ENCODE data around the gene DNM3. TPM values are rescaled to one million over a fixed set of nuclear protein-coding genes. Genes with fewer than 3 reads are reported as not detected.

Gene DNM3
- total and polyA plus RNA-seq, 5 donors from 2014 or later: 0.76 to 5.5 (median 1.6) TPM

DNA sequence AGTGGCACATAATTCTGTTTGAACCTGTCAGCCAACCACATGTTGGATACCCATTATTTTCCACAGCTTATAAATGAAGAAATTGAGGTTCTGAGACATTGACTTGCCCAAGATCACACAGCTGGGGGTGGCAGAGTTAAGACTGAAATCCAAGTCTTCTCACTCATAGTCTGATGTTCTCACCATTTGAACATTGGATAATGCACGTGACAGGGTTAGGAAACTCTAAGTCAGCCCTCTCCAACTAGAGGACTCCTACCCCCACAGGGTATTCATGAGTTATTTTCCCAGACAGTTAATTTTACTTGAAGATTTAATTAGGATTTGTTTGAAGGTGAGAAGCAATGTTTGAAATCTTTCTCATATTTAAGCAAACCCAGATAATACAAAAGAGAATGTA is 541.1 kb downstream of the DNM3 start:
- Mint-ChIP-seq H3K36me3 (no peaks in the 10 kb centered on the region), H3K27me3 (peaks cover 4% of the 10 kb centered on the region), H3K9me3 (no peaks in the 10 kb centered on the region), H3K4me1 (peaks cover 10 to 46% (median 28%) of the 10 kb centered on the region in 4 donors), H3K4me3 (no peak overlapping the region), H3K27ac (peak overlapping the region in 2 of 3 donors; percentile 56 to 60)
- Histone ChIP-seq H3K36me3 (ENCODE audit: control insufficient read depth, insufficient read depth, low read length) (no peaks in the 10 kb centered on the region), H3K27me3 (ENCODE audit: control insufficient read depth, insufficient read depth, low read length) (no peaks in the 10 kb centered on the region), H3K9me3 (ENCODE audit: control insufficient read depth in 2 of 2, low read length in 2 of 2) (no peaks in the 10 kb centered on the region), H3K4me1 (ENCODE audit: control insufficient read depth, insufficient read depth, low read length, poor library complexity, severe bottlenecking) (peaks cover 16% of the 10 kb centered on the region), H3K4me3 (ENCODE audit: low read depth, low read length) (no peak overlapping the region), H3K27ac (ENCODE audit: insufficient read depth, low read length, poor library complexity, severe bottlenecking) (no peak overlapping the region)
- ATAC-seq (ENCODE audit: low read depth in 2 of 2): no peak
- DNase-seq: no peak

- DNase-seq: no peak
- Mint-ChIP-seq H3K27ac (peak overlapping the region; percentile 41 to 82 (median 56)), H3K9me3 (no peaks in the 10 kb centered on the region), H3K36me3 (no peaks in the 10 kb centered on the region), H3K4me3 (peak overlapping the region in 1 of 4 donors; percentile 52), H3K27me3 (peaks cover 4% of the 10 kb centered on the region), H3K4me1 (peaks cover 10 to 46% (median 28%) of the 10 kb centered on the region in 4 donors)
- ATAC-seq (ENCODE audit: low read depth in 2 of 2): no peak
- H3K36me3 ChIP-seq (ENCODE audit: control insufficient read depth, insufficient read depth, low read length): no peaks in the 10 kb centered on the region
- H3K4me3 ChIP-seq (ENCODE audit: low read depth, low read length): no peak overlapping the region
- no peaks in the 10 kb centered on the region for H3K27me3 ChIP-seq (ENCODE audit: control insufficient read depth, insufficient read depth, low read length)
- H3K4me1 ChIP-seq (ENCODE audit: control insufficient read depth, insufficient read depth, low read length, poor library complexity, severe bottlenecking): peaks cover 16% of the 10 kb centered on the region
- H3K27ac ChIP-seq (ENCODE audit: insufficient read depth, low read length, poor library complexity, severe bottlenecking): no peak overlapping the region
- no peaks in the 10 kb centered on the region for H3K9me3 ChIP-seq (ENCODE audit: control insufficient read depth in 2 of 2, low read length in 2 of 2)
Observed at GRCh38 chr1:172382990-172383389, 541.7 kb downstream of the DNM3 start.

DNA sequence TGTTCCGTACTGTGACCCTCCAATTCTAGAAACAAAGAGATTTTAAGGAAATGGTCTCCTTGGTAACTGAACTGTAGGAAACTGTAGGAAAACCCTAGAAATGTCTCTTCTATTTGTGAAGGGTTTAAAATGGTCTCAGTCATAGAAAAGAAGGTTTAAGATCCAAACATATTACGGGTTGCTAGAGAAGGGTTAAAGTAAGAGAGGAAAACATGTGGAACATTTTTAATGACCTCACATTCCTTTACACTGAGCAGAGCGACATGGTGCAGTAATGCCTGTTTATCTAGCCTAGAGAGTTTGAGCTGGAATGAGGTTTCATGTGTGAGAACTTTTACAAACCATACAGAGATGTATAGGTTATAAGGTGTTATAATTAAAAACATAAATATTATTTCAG is 542.2 kb downstream of the DNM3 start:
- Histone ChIP-seq H3K4me3 (ENCODE audit: low read depth, low read length) (no peak overlapping the region), H3K27me3 (ENCODE audit: control insufficient read depth, insufficient read depth, low read length) (no peaks in the 10 kb centered on the region), H3K9me3 (ENCODE audit: control insufficient read depth in 2 of 2, low read length in 2 of 2) (no peaks in the 10 kb centered on the region), H3K27ac (ENCODE audit: insufficient read depth, low read length, poor library complexity, severe bottlenecking) (no peak overlapping the region), H3K4me1 (ENCODE audit: control insufficient read depth, insufficient read depth, low read length, poor library complexity, severe bottlenecking) (peaks cover 16% of the 10 kb centered on the region), H3K36me3 (ENCODE audit: control insufficient read depth, insufficient read depth, low read length) (no peaks in the 10 kb centered on the region)
- peak overlapping the region in 2 of 4 donors; percentile 21 to 52 for H3K4me3 Mint-ChIP-seq
- H3K9me3 Mint-ChIP-seq: no peaks in the 10 kb centered on the region
- H3K4me1 Mint-ChIP-seq: peaks cover 10 to 43% (median 27%) of the 10 kb centered on the region in 4 donors
- DNase-seq (no peak), ATAC-seq (ENCODE audit: low read depth in 2 of 2) (no peak)
- peak overlapping the region in 1 of 3 donors; percentile 82 for H3K27ac Mint-ChIP-seq
- peaks cover under 1% of the 10 kb centered on the region for H3K36me3 Mint-ChIP-seq
- H3K27me3 Mint-ChIP-seq: peaks cover 4% of the 10 kb centered on the region

DNA sequence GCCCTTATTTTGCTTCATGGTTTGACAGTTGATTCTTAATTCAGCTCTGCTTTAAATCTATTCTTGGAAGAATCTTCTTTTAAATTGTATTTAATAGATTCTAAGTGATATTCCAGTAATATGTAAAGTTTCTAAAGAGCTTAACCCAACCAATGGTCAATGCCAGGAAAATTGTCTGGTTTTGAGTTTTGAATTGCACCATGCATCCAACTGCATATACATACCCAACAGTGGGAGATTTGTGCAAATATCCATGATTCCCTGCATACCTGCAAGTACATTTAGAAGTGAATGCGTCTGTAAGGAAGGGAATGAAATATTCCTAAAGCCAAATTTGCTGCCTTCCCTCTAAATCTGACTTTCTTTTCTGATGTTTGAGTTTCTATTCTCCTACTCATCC is 543.4 kb downstream of the DNM3 start:
- ATAC-seq (ENCODE audit: low read depth in 2 of 2): no peak
- Mint-ChIP-seq H3K27me3 (peaks cover 4% of the 10 kb centered on the region), H3K27ac (no peak overlapping the region), H3K4me3 (peak overlapping the region in 1 of 4 donors; percentile 23), H3K9me3 (no peaks in the 10 kb centered on the region), H3K36me3 (peaks cover 4% of the 10 kb centered on the region), H3K4me1 (peaks cover 10 to 37% (median 24%) of the 10 kb centered on the region in 4 donors)
- Histone ChIP-seq H3K36me3 (ENCODE audit: control insufficient read depth, insufficient read depth, low read length) (no peaks in the 10 kb centered on the region), H3K9me3 (ENCODE audit: control insufficient read depth in 2 of 2, low read length in 2 of 2) (no peaks in the 10 kb centered on the region), H3K27ac (ENCODE audit: insufficient read depth, low read length, poor library complexity, severe bottlenecking) (no peak overlapping the region), H3K4me3 (ENCODE audit: low read depth, low read length) (no peak overlapping the region), H3K27me3 (ENCODE audit: control insufficient read depth, insufficient read depth, low read length) (no peaks in the 10 kb centered on the region), H3K4me1 (ENCODE audit: control insufficient read depth, insufficient read depth, low read length, poor library complexity, severe bottlenecking) (peaks cover 16% of the 10 kb centered on the region)
- no peak for DNase-seq

- no peak overlapping the region for H3K27ac Mint-ChIP-seq
- Histone ChIP-seq H3K27ac (ENCODE audit: insufficient read depth, low read length, poor library complexity, severe bottlenecking) (no peak overlapping the region), H3K4me1 (ENCODE audit: control insufficient read depth, insufficient read depth, low read length, poor library complexity, severe bottlenecking) (peaks cover 10% of the 10 kb centered on the region), H3K36me3 (ENCODE audit: control insufficient read depth, insufficient read depth, low read length) (no peaks in the 10 kb centered on the region), H3K9me3 (ENCODE audit: control insufficient read depth in 2 of 2, low read length in 2 of 2) (no peaks in the 10 kb centered on the region), H3K4me3 (ENCODE audit: low read depth, low read length) (no peak overlapping the region), H3K27me3 (ENCODE audit: control insufficient read depth, insufficient read depth, low read length) (no peaks in the 10 kb centered on the region)
- no peak overlapping the region for H3K4me3 Mint-ChIP-seq
- peaks cover 10% of the 10 kb centered on the region for H3K36me3 Mint-ChIP-seq
- ATAC-seq (ENCODE audit: low read depth in 2 of 2): no peak
- H3K9me3 Mint-ChIP-seq: no peaks in the 10 kb centered on the region
- H3K27me3 Mint-ChIP-seq: peaks cover 4% of the 10 kb centered on the region
- DNase-seq: no peak
- peaks cover 2 to 34% (median 18%) of the 10 kb centered on the region in 4 donors for H3K4me1 Mint-ChIP-seq
Observed at GRCh38 chr1:172386046-172386445, 544.7 kb downstream of the DNM3 start.

DNA sequence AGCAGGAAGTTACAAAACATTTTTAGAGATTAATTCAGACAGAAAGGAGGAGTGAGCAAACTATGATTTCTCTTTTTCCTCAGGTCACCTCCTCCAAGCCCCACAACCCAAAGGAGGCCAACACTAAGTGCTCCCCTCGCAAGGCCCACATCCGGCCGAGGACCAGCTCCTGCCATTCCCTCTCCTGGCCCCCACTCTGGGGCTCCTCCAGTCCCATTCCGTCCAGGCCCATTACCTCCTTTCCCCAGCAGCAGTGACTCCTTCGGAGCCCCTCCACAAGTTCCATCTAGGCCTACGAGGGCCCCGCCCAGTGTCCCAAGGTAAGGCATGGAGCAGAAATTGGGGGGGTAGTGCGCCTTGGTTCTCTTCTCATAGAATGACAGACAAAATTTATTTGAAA is 547.2 kb downstream of the DNM3 start:
- Mint-ChIP-seq H3K4me1 (peaks cover 0 to 38% (median 22%) of the 10 kb centered on the region in 4 donors), H3K4me3 (no peak overlapping the region), H3K36me3 (peaks cover 11% of the 10 kb centered on the region), H3K27me3 (peaks cover 6% of the 10 kb centered on the region), H3K27ac (peak overlapping the region in 1 of 3 donors; percentile 43), H3K9me3 (no peaks in the 10 kb centered on the region)
- no peaks in the 10 kb centered on the region for H3K27me3 ChIP-seq (ENCODE audit: control insufficient read depth, insufficient read depth, low read length)
- H3K27ac ChIP-seq (ENCODE audit: insufficient read depth, low read length, poor library complexity, severe bottlenecking): no peak overlapping the region
- peaks cover 4% of the 10 kb centered on the region for H3K4me1 ChIP-seq (ENCODE audit: control insufficient read depth, insufficient read depth, low read length, poor library complexity, severe bottlenecking)
- no peaks in the 10 kb centered on the region for H3K36me3 ChIP-seq (ENCODE audit: control insufficient read depth, insufficient read depth, low read length)
- H3K9me3 ChIP-seq (ENCODE audit: control insufficient read depth in 2 of 2, low read length in 2 of 2): no peaks in the 10 kb centered on the region
- no peak for DNase-seq
- ATAC-seq (ENCODE audit: low read depth in 2 of 2): no peak
- no peak overlapping the region for H3K4me3 ChIP-seq (ENCODE audit: low read depth, low read length)

GRCh38 chr1:172390301-172390682 is 549.0 kb downstream of the DNM3 start:
- Histone ChIP-seq H3K27ac (ENCODE audit: insufficient read depth, low read length, poor library complexity, severe bottlenecking) (no peak overlapping the region), H3K4me1 (ENCODE audit: control insufficient read depth, insufficient read depth, low read length, poor library complexity, severe bottlenecking) (peaks cover 18% of the 10 kb centered on the region), H3K9me3 (ENCODE audit: control insufficient read depth in 2 of 2, low read length in 2 of 2) (no peaks in the 10 kb centered on the region), H3K4me3 (ENCODE audit: low read depth, low read length) (no peak overlapping the region), H3K36me3 (ENCODE audit: control insufficient read depth, insufficient read depth, low read length) (no peaks in the 10 kb centered on the region), H3K27me3 (ENCODE audit: control insufficient read depth, insufficient read depth, low read length) (no peaks in the 10 kb centered on the region)
- Mint-ChIP-seq H3K36me3 (peaks cover 11% of the 10 kb centered on the region), H3K9me3 (no peaks in the 10 kb centered on the region), H3K4me3 (peak overlapping the region in 1 of 4 donors; percentile 64), H3K27me3 (peaks cover 6% of the 10 kb centered on the region), H3K4me1 (peaks cover 14 to 53% (median 35%) of the 10 kb centered on the region in 4 donors), H3K27ac (peak overlapping the region in 2 of 3 donors; percentile 87 to 91)
- no peak for DNase-seq
- no peak for ATAC-seq (ENCODE audit: low read depth in 2 of 2)
